ENCODE data around the gene DOK3. TPM values are rescaled to one million over a fixed set of nuclear protein-coding genes. Genes with fewer than 3 reads are reported as not detected.
A peak's percentile ranks its signal among the peaks of the same experiment; 100 is the strongest.

DOK3 gene
- polyA plus RNA-seq, 3 donors: 62.8 to 196 (median 98.3) TPM

GRCh38 chr5:177468685-177469628 is 40.7 kb downstream of the DOK3 start:
- no peak overlapping the region for H3K9ac ChIP-seq (ENCODE audit: insufficient read depth, low read length, poor library complexity, severe bottlenecking)
- H3K4me1 ChIP-seq (ENCODE audit: control insufficient read depth in 1 of 2, insufficient read depth in 2 of 2, low read length in 2 of 2): peaks cover 6 to 21% of the 10 kb centered on the region in 2 donors
- Mint-ChIP-seq H3K4me3 (peak overlapping the region in 1 of 2 donors; percentile 69), H3K9me3 (peaks cover 0 to 10% (median 4%) of the 10 kb centered on the region in 7 donors), H3K27me3 (ENCODE audit: low read depth in 3 of 3) (peaks cover 47 to 57% (median 54%) of the 10 kb centered on the region in 3 donors), H3K4me1 (peaks cover 22% of the 10 kb centered on the region), H3K27ac (no peak overlapping the region), H3K36me3 (peaks cover 3 to 10% of the 10 kb centered on the region in 2 donors)
- H3K27ac ChIP-seq (ENCODE audit: low read depth in 1 of 2, low read length in 2 of 2): no peak overlapping the region
- peaks cover 14% of the 10 kb centered on the region for H4K20me1 ChIP-seq (ENCODE audit: insufficient read depth, low read length)
- no peak overlapping the region for H3K4me2 ChIP-seq (replicated peaks; ENCODE audit: extremely low read depth, low read length, poor library complexity, severe bottlenecking)
- no peaks in the 10 kb centered on the region for H3K36me3 ChIP-seq (replicated peaks in 1 of 2; ENCODE audit: control insufficient read depth in 1 of 2, insufficient read depth in 2 of 2, low read length in 2 of 2)
- no peak for DNase-seq
- H3K4me3 ChIP-seq (replicated peaks in 1 of 3; ENCODE audit: low read depth in 2 of 3, low read length in 3 of 3): no peak overlapping the region
- H3K79me2 ChIP-seq (ENCODE audit: insufficient read depth, low read length): no peaks in the 10 kb centered on the region
- peaks cover 15 to 34% of the 10 kb centered on the region in 2 donors for H3K27me3 ChIP-seq (ENCODE audit: control insufficient read depth in 2 of 2, insufficient read depth in 2 of 2, low read length in 2 of 2)
- H2AFZ ChIP-seq (ENCODE audit: insufficient read depth, low read depth, low read length, poor library complexity, severe bottlenecking): no peak overlapping the region
- peaks cover 0 to 11% of the 10 kb centered on the region in 2 donors for H3K9me3 ChIP-seq (replicated peaks in 1 of 2; ENCODE audit: control insufficient read depth in 1 of 2, insufficient read depth in 1 of 2, low read length in 2 of 2)
- 87% methylated on average over 18 of the region's 25 CpGs for WGBS (ENCODE audit: insufficient coverage)
- no peak for TF ChIP-seq CTCF (IDR thresholded peaks at IDR 0.05)
- intact Hi-C loops (cut with micrococcal nuclease): no loop called here

GRCh38 chr5:177468329-177468684 is 41.3 kb downstream of the DOK3 start:
- Histone ChIP-seq H3K36me3 (replicated peaks in 1 of 2; ENCODE audit: control insufficient read depth in 1 of 2, insufficient read depth in 2 of 2, low read length in 2 of 2) (no peaks in the 10 kb centered on the region), H3K4me2 (replicated peaks; ENCODE audit: extremely low read depth, low read length, poor library complexity, severe bottlenecking) (no peak overlapping the region), H3K27me3 (ENCODE audit: control insufficient read depth in 2 of 2, insufficient read depth in 2 of 2, low read length in 2 of 2) (peaks cover 13 to 32% of the 10 kb centered on the region in 2 donors), H3K27ac (ENCODE audit: low read depth in 1 of 2, low read length in 2 of 2) (no peak overlapping the region), H3K79me2 (ENCODE audit: insufficient read depth, low read length) (no peaks in the 10 kb centered on the region), H3K4me1 (ENCODE audit: control insufficient read depth in 1 of 2, insufficient read depth in 2 of 2, low read length in 2 of 2) (peaks cover 8 to 24% of the 10 kb centered on the region in 2 donors), H2AFZ (ENCODE audit: insufficient read depth, low read depth, low read length, poor library complexity, severe bottlenecking) (no peak overlapping the region), H4K20me1 (ENCODE audit: insufficient read depth, low read length) (peaks cover 14% of the 10 kb centered on the region), H3K9ac (ENCODE audit: insufficient read depth, low read length, poor library complexity, severe bottlenecking) (no peak overlapping the region), H3K4me3 (replicated peaks in 1 of 3; ENCODE audit: low read depth in 2 of 3, low read length in 3 of 3) (no peak overlapping the region), H3K9me3 (replicated peaks in 1 of 2; ENCODE audit: control insufficient read depth in 1 of 2, insufficient read depth in 1 of 2, low read length in 2 of 2) (peaks cover 0 to 11% of the 10 kb centered on the region in 2 donors)
- 83% methylated on average over 1 of the region's 2 CpGs for WGBS (ENCODE audit: insufficient coverage)
- Mint-ChIP-seq H3K9me3 (peaks cover 0 to 7% (median 2%) of the 10 kb centered on the region in 7 donors), H3K27me3 (ENCODE audit: low read depth in 3 of 3) (peaks cover 47 to 53% (median 50%) of the 10 kb centered on the region in 3 donors), H3K4me1 (peaks cover 24% of the 10 kb centered on the region), H3K36me3 (peaks cover 2 to 8% of the 10 kb centered on the region in 2 donors), H3K27ac (no peak overlapping the region), H3K4me3 (no peak overlapping the region)
- TF ChIP-seq CTCF (IDR thresholded peaks at IDR 0.05): no peak
- no peak for DNase-seq
- intact Hi-C loops (cut with micrococcal nuclease): no loop called here

Data from CD14-positive monocyte (primary cell).